Neuronal stem cell (in vitro differentiated cells): ENCODE results near the gene LMLN.
"Not testable (repeated sequence)": the region's sequence is repeated elsewhere in the genome, so short reads cannot be mapped to it uniquely, and the experiment has no call there.

Experiments used
- DNase-seq: peaks from one replicate; pipeline ENCODE4 v3.0.0-alpha.2; 2013; ENCODE audit warnings: low spot score
- H2AFZ ChIP-seq: one replicate; pipeline ENCODE4 v1.6.1; 2013; ENCODE audit warnings: mild to moderate bottlenecking, low read length, inconsistent platforms
- H2AK5ac ChIP-seq: 2 replicates; pipeline ENCODE4 v1.6.1; 2013; ENCODE audit warnings: low read depth, mild to moderate bottlenecking, inconsistent platforms, low read length, moderate library complexity, mixed read lengths
- H2BK120ac ChIP-seq: 2 replicates; pipeline ENCODE4 v1.6.1; 2013; ENCODE audit warnings: low read depth, mild to moderate bottlenecking, inconsistent platforms, low read length, moderate library complexity, mixed read lengths
- H2BK12ac ChIP-seq: one replicate; pipeline ENCODE4 v1.6.1; 2013; ENCODE audit warnings: low read length, inconsistent platforms
- H2BK15ac ChIP-seq: 2 replicates; pipeline ENCODE4 v1.6.1; 2013; ENCODE audit warnings: mild to moderate bottlenecking, low read length, inconsistent platforms, mixed read lengths
- H2BK5ac ChIP-seq: one replicate; pipeline ENCODE4 v1.6.1; 2013; ENCODE audit warnings: inconsistent platforms, mild to moderate bottlenecking, low read length, moderate library complexity
- H3K14ac ChIP-seq: one replicate; pipeline ENCODE4 v1.6.1; 2013; ENCODE audit warnings: low read length, inconsistent platforms
- H3K18ac ChIP-seq: 2 replicates; pipeline ENCODE4 v1.6.1; 2013; ENCODE audit warnings: low read length, inconsistent platforms
- H3K23ac ChIP-seq: 2 replicates; pipeline ENCODE4 v1.6.1; 2013; ENCODE audit warnings: low read depth, mild to moderate bottlenecking, mixed read lengths, low read length, inconsistent platforms; ENCODE audit not compliant: poor library complexity
- H3K27ac ChIP-seq: replicated peaks from 3 replicates; pipeline ENCODE4 v1.5.1; 2013; ENCODE audit warnings: low read length, inconsistent platforms
- H3K27me3 ChIP-seq, 3 experiments: 2 replicates each; pipeline ENCODE4 v1.6.1; 2013; ENCODE audit warnings: low read length in 3 of 3, mild to moderate bottlenecking in 2 of 3, inconsistent platforms in 1 of 3, low read depth in 1 of 3, mixed read lengths in 1 of 3, moderate library complexity in 1 of 3; ENCODE audit not compliant: control insufficient read depth in 3 of 3, insufficient read depth in 3 of 3
- H3K36me3 ChIP-seq, 2 donors: replicated peaks in 1 of 2; 2 replicates each; pipeline ENCODE4 v1.6.1; 2013; ENCODE audit warnings: low read length in 2 of 2; ENCODE audit not compliant: control insufficient read depth in 2 of 2, insufficient read depth in 2 of 2
- H3K4ac ChIP-seq: 2 replicates; pipeline ENCODE4 v1.6.1; 2013; ENCODE audit warnings: inconsistent platforms, mild to moderate bottlenecking, low read length, moderate library complexity
- H3K4me1 ChIP-seq, 2 donors: 1 replicate in 1 of 2; 2 replicates in 1 of 2; pipeline ENCODE4 v1.6.1; 2013; ENCODE audit warnings: low read length in 2 of 2, low read depth in 1 of 2; ENCODE audit not compliant: control insufficient read depth in 2 of 2, insufficient read depth in 1 of 2
- H3K4me2 ChIP-seq: one replicate; pipeline ENCODE4 v1.6.1; 2013; ENCODE audit warnings: mild to moderate bottlenecking, low read length, inconsistent platforms; ENCODE audit not compliant: insufficient read depth, poor library complexity, severe bottlenecking
- H3K4me3 ChIP-seq, 2 donors: 2 replicates each; pipeline ENCODE4 v1.5.1; 2013; ENCODE audit warnings: low read length in 2 of 2, mild to moderate bottlenecking in 2 of 2, inconsistent platforms in 1 of 2, moderate library complexity in 1 of 2
- H3K79me1 ChIP-seq: one replicate; pipeline ENCODE4 v1.6.1; 2013; ENCODE audit warnings: low read depth, mild to moderate bottlenecking, inconsistent platforms, low read length, moderate library complexity
- H3K9ac ChIP-seq: one replicate; pipeline ENCODE4 v1.6.1; 2013; ENCODE audit warnings: mild to moderate bottlenecking, low read depth, low read length, inconsistent platforms; ENCODE audit not compliant: poor library complexity
- H3K9me3 ChIP-seq, 2 donors: replicated peaks in 1 of 2; 2 replicates each; pipeline versions ENCODE3 to v1.6.1; 2013; ENCODE audit warnings: low read length in 2 of 2, mild to moderate bottlenecking in 2 of 2, inconsistent platforms in 1 of 2, low read depth in 1 of 2, mixed read lengths in 1 of 2, moderate library complexity in 1 of 2; ENCODE audit not compliant: control insufficient read depth in 2 of 2, insufficient read depth in 1 of 2
- H4K8ac ChIP-seq: one replicate; pipeline ENCODE4 v1.6.1; 2013; ENCODE audit warnings: low read depth, mild to moderate bottlenecking, inconsistent platforms, low read length, moderate library complexity
- H4K91ac ChIP-seq: one replicate; pipeline ENCODE4 v1.6.1; 2013; ENCODE audit warnings: low read length, low read depth, mild to moderate bottlenecking, inconsistent platforms; ENCODE audit not compliant: poor library complexity
- WGBS, 2 donors: extraction: QIAGEN DNeasy Blood & Tissue Kit; methylation state at CpG; one replicate each; pipeline ENCODE4 v1.1.7; 2013; ENCODE audit warnings: missing lambda C conversion rate in 2 of 2, mixed read lengths in 1 of 2; ENCODE audit not compliant: insufficient read length in 2 of 2, insufficient replicate concordance in 1 of 2; ENCODE audit errors: extremely low coverage in 2 of 2; 5-methylcytosine and 5-hydroxymethylcytosine counted together

Gene LMLN

DNA sequence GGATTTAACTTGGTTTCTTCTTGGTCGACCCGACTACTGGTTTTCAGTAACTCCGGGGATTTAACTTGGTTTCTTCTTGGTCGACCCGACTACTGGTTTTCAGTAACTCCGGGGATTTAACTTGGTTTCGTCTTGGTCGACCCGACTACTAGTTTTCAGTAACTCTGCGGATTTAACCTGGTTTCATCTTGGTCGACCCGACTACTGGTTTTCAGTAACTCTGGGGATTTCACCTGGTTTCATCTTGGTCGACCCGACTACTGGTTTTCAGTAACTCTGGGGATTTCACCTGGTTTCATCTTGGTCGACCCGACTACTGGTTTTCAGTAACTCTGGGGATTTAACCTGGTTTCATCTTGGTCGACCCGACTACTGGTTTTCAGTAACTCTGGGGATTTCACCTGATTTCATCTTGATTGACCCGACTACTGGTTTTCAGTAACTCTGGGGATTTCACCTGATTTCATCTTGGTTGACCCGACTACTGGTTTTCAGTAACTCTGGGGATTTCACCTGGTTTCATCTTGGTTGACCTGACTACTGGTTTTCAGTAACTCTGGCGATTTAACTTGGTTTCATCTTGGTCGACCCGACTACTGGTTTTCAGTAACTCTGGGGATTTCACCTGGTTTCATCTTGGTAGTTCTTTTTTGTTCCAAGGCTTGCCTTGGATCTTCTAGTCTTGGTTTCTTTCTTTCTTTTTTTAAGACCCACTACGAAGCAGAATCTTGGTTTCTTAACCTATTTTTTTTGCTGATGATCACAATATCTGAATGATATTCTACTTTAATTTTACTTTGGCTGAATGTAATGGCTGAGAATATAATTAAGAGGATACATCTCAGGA lies 38.4 kb upstream of the LMLN start:
- H3K4ac ChIP-seq, H2AFZ ChIP-seq, H3K4me3 ChIP-seq, H3K4me1 ChIP-seq, H3K36me3 ChIP-seq, DNase-seq, H4K91ac ChIP-seq, H2BK15ac ChIP-seq, H3K9ac ChIP-seq, H2BK120ac ChIP-seq, H3K14ac ChIP-seq, H3K23ac ChIP-seq, H2AK5ac ChIP-seq, H2BK12ac ChIP-seq, H2BK5ac ChIP-seq, H3K27me3 ChIP-seq, H3K9me3 ChIP-seq, H3K4me2 ChIP-seq, H3K18ac ChIP-seq, H4K8ac ChIP-seq, H3K79me1 ChIP-seq, H3K27ac ChIP-seq: not testable (repeated sequence)
- no CpG with 5 or more reads among the region's 24 CpGs for WGBS, 2 donors

GRCh38 chr3:197926418-197926817 lies 33.6 kb upstream of the LMLN start:
- Histone ChIP-seq H2BK5ac (no peak overlapping the region), H3K27me3 (no peaks in the 10 kb centered on the region), H3K79me1 (no peaks in the 10 kb centered on the region), H3K23ac (peak overlapping the region; percentile 55), H4K8ac (no peak overlapping the region), H2BK120ac (no peak overlapping the region), H3K4me3 (no peak overlapping the region), H3K9ac (no peak overlapping the region), H3K18ac (no peak overlapping the region), H2BK15ac (no peak overlapping the region), H4K91ac (no peak overlapping the region), H3K36me3 (peaks cover 0 to 6% of the 10 kb centered on the region in 2 donors), H3K4ac (no peak overlapping the region), H2BK12ac (no peak overlapping the region), H3K4me1 (no peaks in the 10 kb centered on the region), H2AK5ac (no peak overlapping the region), H3K14ac (no peak overlapping the region), H3K9me3 (no peaks in the 10 kb centered on the region), H3K4me2 (no peak overlapping the region), H2AFZ (no peak overlapping the region), H3K27ac (no peak overlapping the region)
- WGBS, 2 donors = no CpG with 5 or more reads among the region's 7 CpGs
- no peak for DNase-seq

GRCh38 chr3:197927578-197927977 lies 32.4 kb upstream of the LMLN start:
- not testable (repeated sequence) for H3K79me1 ChIP-seq, H3K27me3 ChIP-seq, H3K4ac ChIP-seq, H4K8ac ChIP-seq, H2AK5ac ChIP-seq, H3K18ac ChIP-seq, H3K9ac ChIP-seq, H3K23ac ChIP-seq, H3K36me3 ChIP-seq, H2BK5ac ChIP-seq, H3K27ac ChIP-seq, H3K4me2 ChIP-seq, H3K4me3 ChIP-seq, H2AFZ ChIP-seq, H2BK15ac ChIP-seq, H3K4me1 ChIP-seq, H3K14ac ChIP-seq, H4K91ac ChIP-seq, H2BK12ac ChIP-seq, H3K9me3 ChIP-seq, DNase-seq, H2BK120ac ChIP-seq
- no CpG with 5 or more reads among the region's 3 CpGs for WGBS, 2 donors

DNA sequence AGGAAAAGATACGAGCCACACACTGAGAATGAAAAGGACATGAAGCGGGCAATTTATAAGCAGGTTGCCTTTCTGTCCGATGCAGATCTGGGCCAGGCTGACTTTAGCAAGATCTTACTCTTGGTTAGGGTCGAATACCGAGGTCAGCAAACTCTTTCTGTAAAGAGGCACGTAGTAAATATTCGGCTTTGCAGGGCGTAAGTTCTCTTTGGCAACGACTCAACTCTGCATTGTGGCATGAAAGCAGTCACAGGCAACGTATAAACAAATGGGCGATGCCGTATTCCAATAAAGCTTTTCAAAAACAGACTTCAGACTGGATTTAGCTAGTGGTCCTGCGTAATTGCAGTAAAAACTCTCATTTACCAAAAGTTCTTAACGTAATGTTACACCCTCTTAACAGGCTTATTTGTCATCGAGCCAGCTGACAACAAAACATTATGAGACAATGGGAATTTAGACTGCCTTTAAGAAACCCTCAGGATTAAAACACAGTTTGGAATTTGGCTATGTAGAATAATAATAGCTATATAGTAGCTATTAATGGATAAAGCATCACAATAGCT lies 23.1 kb upstream of the LMLN start:
- Histone ChIP-seq H3K36me3 (peaks cover 0 to 3% of the 10 kb centered on the region in 2 donors), H2BK15ac (no peak overlapping the region), H4K91ac (no peak overlapping the region), H2AK5ac (no peak overlapping the region), H3K9me3 (no peaks in the 10 kb centered on the region), H3K4ac (no peak overlapping the region), H3K9ac (no peak overlapping the region), H3K23ac (no peak overlapping the region), H3K79me1 (no peaks in the 10 kb centered on the region), H3K27me3 (no peaks in the 10 kb centered on the region), H2BK12ac (no peak overlapping the region), H3K14ac (no peak overlapping the region), H3K4me1 (no peaks in the 10 kb centered on the region), H2BK120ac (no peak overlapping the region), H3K4me3 (no peak overlapping the region), H2BK5ac (no peak overlapping the region), H3K4me2 (no peak overlapping the region), H3K18ac (no peak overlapping the region), H4K8ac (no peak overlapping the region), H2AFZ (no peak overlapping the region), H3K27ac (no peak overlapping the region)
- WGBS, 2 donors = no CpG with 5 or more reads among the region's 15 CpGs
- no peak for DNase-seq
